NCI-H2227 treated with DMSO at 0.1 percent for 48 hours (cell line): Measurements from ENCODE around the gene SEC23A.
"Not testable (repeated sequence)": the region's sequence is repeated elsewhere in the genome, so short reads cannot be mapped to it uniquely, and the experiment has no call there.

Experiments used
- DNase-seq: peaks from one replicate; lab custom pipeline; 2025; lab: John Stamatoyannopoulos, UW

Gene SEC23A

DNA sequence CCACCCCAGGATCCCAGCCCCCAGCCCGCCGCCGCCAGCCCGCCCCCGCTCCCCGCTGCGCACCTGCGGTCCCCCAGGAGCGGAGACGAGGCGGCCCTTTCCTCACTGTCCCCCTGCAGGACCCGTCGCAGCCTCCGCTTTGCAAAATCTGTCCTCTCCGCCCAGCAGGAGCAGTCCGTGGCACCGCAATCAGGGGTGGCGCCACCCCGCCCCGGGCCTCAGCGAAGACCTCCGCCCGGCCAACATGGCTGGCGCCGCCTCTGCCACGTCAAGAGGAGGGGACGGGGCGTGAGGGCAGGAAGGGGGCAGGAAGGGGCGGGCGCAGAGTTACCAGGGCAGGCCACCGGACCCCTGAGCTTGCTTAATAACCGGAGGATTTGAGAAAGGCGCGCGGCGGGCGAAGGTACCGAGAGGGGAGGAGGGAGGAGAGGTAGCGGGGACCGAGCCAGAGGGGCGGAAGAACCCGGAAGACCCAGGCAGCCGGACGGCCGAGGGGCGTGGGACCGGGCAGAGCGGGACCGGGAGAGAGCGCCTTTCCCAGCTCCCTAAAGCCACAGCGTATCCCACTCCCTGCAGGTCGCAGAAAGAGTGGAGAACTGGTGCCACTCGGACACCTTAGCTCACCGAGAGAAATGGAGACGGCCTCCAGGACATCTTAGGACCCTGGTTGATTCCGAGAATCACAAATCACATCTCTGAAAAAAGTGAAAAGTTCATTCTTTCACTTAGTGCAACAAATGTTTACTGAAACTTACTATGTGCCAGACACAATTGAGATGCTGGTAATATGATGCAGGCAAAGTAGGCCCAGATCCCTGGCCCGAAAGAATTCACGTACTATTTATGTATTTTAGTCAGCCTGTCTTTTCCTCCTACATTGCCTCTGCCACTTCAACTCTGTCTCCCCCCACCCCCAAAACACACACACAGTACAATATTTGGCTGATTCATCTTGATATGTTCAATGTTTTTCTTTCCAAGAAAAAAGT, at the start of gene SEC23A:
TSS of gene SEC23A (minus strand) at position 267 of the 989 bp plus-strand sequence. CDS start 7,117 bp downstream, outside the sequence.
- DNase-seq = peak; percentile 57

DNA sequence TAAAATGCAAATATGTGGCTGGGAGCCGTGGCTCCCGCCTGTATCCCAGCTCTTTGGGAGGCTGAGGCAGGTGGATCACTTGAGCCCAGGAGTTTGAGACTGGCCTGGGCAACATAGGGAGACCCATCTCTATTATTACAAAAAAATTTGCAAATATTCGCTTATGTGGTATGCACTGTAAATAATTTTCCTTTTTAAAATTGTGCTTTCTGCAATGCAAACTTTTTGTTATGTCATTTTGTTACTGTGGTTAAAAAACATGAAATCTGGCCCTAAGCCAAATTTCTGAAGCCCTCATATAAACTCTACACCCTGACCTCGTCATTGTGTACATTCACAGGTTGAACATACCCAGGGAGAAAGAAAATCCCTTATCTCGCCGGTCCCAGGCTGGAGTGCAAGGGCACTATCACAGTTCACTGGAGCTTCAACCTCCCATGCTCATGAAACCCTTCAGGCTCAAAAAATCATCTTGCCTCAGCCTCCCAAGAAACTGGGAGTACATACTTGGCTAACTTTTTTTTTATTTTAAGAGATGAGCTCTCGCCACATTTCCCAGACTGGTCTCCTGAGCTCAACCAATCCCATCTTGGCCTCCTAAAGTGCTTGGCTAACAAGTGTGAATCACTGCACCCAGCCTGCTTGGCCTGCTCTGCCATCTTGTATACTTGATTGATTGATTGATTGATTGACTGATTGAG, 42.4 kb upstream of the SEC23A start:
- no peak for DNase-seq

DNA sequence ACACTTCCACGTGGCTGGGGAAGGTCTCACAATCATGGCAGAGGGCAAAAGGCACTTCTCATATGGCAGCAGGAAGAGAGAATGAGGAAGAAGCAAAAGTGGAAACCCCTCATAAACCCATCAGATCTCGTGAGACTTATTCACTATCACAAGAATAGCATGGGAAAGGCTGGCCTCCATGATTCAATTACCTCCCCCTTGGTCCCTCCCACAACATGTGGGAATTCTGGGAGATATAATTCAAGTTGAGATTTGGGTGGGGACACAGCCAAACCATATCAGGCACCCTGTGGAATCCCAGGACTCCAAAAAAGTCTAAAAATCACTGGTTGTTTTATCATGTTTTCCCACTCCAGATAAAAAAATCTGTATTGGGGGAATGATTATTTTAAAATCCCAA, 40.2 kb upstream of the SEC23A start:
- not testable (repeated sequence) for DNase-seq

DNA sequence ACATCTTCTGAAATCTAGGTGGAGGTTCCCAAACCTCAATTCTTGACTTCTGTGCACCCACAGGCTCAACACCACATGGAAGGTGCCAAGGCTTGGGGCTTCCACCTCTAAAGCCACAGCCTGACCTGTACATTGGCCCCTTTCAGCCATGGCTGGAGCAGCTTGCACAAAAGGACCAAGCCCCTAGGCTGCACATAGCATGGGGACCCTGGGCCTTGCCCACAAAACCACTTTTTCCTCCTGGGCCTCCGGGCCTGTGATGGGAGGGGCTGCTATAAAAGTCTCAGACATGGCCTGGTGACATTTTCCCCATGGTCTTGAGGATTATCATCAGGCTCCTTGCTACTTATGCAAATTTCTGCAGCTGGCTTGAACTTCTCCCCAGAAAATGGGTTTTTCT, 38.6 kb upstream of the SEC23A start:
- not testable (repeated sequence) for DNase-seq

DNA sequence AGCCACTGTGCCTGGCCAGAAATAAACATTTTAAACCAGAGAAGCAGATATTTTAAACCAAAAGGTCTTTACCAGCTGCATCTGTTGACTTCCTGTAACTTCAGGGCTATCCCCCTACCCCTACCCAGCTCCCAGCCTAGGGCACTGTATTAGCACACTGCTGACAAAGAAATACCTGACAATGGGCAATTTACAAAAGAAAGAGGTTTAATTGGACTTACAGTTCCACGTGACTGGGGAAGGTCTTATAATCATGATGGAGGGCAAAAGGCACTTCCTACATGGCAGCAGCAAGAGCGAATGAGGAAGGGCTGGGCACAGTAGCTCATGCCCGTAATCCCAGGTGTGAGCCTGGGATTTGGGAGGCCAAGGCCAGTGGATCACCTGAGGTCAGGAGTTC, 37.1 kb upstream of the SEC23A start:
- DNase-seq = no peak

DNA sequence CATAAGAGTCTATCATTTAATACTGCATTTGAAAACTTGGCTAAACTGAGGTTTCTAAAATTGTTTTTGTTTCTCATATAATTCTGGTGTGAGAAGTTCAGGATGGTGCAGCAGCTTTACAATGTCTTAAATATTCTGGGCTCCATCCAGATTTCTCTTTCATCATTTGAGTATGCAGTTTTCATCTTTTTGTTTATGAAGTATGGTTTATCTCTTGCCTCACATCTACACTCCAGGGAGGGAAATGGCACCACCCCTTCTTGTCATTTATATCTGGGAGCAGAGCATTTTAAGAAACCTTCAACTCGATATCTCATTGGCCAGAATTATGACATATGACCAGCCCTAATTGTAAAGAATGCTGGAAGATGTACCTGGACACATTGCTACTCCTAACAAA, 35.4 kb upstream of the SEC23A start:
- no peak for DNase-seq

DNA sequence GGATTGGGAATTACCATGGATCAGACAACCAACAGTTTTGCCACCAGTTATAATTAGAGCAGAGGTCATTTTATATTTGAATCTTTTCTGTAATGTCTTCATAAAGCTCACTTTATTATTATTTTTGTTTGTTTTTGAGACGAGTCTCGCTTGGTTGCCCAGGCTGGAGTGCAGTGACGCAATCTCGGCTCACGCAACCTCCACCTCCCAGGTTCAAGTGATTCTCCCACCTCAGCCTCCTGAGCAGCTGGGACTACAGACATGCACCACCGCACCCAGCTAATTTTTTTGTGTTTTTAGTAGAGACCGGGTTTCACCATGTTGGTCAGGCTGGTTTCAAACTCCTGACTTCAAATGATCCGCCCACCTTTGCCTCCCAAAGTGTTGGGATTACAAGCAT, 34.8 kb upstream of the SEC23A start:
- not testable (repeated sequence) for DNase-seq

DNA sequence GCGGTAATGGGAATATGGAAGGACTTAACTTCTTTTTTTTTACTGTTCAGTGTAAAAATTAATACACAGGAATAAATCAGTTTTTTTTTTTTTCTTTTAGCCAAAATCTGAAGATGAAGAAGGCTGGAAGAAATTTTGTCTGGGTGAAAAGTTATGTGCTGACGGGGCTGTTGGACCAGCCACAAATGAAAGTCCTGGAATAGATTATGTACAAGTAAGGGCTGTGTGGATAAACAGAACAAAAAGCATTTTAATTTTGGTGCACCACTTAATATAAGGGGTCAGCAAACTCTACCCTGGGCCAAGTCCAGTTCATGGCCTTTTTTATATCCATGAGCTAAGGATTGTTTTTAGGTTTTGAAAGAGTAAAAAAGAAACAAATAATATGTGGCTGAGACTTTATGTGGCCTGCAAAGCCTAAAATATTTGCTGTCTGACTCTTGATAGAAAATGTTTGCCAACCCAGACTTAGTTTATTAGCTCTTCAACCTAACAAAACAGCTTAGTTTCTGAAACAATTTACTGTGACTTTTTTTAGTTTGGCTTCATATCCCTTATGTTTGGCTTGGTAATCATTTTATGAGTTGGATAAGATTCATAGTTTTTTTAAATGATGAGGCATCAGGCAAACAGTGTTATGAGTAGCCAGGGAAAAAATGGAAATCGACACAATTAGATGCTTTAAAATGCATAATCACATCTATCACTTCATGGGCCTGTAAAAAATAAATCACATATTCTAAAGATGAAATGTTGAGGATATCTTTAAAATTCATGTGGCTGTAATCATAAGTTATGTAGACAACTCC, 19.5 kb upstream of the SEC23A start:
- DNase-seq = no peak

DNA sequence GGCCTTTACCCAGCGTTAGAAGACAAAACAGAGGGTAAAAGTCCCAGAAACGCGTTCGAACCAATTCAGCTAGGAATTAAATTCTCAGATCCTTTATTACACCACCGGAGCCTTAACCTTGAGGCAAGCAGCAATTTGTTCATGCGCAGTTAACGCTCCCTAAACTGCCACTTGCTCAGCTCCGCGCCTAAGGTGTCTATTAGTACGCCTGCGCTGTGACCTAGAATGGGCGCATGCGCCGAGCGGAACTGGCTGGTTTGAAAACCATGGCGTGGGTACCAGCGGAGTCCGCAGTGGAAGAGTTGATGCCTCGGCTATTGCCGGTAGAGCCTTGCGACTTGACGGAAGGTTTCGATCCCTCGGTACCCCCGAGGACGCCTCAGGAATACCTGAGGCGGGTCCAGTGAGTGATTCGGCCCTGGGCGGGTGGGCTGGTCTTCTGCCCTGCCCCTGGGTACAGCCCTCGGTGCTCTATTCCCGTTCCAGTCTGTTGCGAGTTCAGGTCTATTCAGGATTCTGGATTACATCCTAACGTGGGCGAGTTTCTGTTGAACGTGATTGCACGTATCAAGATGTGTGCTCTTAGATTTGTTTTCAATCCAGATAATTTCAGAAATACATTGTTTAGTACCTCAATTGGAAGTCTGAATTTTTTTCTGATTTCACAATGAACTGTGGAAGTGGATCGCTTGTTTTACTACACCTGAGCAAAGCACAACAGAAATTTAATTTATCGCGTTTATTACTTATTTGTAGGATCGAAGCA, 11.2 kb upstream of the SEC23A start, which contains the start of gene GEMIN2:
TSS of gene GEMIN2 (plus strand) at position 251 of the 766 bp plus-strand sequence. CDS start at position 267, 16 bp downstream.
- DNase-seq = peak; percentile 96

DNA sequence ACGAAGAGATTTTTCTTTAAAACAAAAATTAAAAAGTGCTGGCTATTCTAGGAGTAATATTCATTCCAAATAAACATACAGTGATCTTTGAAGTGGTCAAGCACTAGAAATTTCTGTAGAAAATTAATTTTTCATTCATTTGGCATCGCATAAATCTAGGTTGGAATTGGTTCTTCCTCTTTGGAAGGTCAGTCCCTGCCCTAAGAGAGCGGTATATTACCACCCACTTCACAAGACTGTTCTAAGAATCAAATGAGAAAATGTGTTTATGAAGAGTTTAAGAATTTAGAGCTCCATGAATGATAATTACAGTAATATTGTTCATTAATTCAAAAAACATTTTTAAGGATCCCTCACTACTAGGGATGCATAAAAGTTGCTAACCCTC, 10.6 kb upstream of the SEC23A start:
- no peak for DNase-seq

DNA sequence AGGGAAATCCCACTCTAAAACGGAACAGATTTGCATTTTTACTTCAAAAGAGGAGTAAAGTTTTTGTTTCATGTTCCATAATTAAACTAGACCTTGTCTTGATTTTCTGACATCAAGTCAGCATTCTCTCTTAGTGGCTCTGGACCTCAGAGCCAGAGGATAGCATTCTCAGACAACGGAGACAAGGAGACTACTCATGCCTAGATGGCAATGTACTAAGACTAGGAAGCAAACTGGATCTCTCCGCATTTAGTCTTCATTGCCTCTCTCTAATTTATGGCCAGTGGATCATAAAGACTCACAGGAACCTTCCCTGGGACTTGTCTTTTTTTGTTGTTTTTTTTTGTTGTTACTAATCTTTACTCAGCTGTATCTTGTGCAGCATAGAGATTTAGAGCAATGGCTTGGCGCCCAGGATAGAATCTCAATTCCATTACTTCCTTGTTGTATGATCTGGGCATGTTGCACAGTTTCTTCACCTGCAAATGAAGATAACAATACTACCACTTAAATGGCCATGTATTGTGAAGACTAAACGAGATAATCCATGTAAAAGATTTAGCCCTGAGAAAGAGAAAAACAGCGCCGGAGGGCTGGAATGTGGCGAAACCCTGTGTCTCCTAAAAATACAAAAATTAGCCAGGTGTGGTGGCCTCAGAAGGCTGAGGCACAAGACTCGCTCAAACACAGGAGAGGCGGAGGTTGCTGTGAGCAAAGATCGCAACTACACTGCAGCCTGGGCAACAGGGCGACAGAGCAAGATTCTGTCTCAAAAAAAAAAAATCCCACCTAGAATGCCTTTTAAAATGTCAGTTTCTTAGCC, 7.1 kb upstream of the SEC23A start:
- peak; percentile 58 for DNase-seq

DNA sequence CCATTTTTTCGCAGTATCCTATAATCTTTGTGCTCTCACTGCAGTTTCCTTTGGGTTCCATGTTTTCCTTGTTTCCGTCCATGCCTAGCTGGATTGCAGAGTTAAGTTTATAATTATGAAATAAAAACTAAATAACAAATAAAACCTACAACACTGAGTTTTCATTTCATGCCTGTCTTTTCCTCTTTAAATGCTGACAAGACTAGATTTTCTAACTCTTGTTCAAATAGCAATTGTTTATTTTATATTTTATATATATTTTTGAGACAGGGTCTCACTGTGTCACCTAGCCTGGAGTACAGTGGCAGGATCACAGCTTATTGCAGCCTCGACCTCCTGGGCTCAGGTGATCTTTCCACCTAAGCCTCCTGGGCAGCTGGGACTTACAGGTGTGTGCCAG, 5.8 kb upstream of the SEC23A start:
- DNase-seq = no peak

DNA sequence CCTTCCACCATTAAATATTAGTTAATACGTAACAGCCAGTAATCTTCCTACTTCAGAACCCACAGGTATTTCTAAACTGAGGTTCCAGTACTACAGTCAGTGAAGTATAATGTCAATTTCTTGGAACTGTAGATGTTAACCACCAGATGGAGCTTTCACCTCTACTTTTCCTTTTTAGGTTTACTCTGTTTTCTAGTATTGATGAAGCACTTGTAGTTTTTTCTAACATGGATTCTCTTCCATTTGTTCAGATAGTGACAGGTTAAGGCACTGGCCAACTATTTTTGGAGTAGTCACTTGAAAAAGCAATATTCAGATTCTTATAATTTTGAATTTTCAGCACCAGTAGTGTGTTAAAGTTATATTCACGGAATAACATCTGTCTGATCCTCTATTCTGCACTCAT, 4.6 kb upstream of the SEC23A start:
- DNase-seq = peak; percentile 4

DNA sequence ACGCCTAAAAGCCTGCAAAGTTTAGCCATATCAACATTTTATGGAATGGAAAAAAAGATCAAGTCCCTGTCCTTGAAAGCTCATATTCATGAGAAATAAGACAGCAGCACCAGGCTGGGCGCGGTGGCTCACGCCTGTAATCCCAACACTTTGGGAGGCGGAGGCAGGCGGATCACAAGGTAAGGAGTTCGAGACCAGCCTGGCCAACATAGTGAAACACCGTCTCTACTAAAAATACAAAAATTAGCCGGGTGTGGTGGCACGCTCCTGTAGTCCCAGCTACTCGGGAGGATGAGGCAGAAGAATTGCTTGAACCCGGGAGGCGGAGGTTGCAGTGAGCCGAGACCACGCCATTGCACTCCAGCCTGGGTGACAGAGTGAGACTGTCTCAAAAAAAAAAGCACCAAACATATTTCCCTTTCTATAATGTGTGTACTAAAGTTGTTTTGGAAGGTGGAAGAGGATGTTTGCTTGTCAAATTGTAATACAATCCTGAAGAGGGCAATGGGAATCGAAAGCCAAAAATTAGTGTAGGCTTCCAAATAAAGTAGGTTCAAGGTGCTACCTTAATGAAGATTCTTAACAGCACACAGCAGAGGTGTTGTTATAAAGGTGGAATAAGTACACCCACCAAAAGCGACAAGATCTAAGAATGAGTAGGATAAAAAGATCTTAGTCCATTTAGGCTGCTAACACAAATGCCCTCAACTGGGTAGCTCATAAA, 1.2 kb upstream of the SEC23A start:
- DNase-seq = not testable (repeated sequence)

DNA sequence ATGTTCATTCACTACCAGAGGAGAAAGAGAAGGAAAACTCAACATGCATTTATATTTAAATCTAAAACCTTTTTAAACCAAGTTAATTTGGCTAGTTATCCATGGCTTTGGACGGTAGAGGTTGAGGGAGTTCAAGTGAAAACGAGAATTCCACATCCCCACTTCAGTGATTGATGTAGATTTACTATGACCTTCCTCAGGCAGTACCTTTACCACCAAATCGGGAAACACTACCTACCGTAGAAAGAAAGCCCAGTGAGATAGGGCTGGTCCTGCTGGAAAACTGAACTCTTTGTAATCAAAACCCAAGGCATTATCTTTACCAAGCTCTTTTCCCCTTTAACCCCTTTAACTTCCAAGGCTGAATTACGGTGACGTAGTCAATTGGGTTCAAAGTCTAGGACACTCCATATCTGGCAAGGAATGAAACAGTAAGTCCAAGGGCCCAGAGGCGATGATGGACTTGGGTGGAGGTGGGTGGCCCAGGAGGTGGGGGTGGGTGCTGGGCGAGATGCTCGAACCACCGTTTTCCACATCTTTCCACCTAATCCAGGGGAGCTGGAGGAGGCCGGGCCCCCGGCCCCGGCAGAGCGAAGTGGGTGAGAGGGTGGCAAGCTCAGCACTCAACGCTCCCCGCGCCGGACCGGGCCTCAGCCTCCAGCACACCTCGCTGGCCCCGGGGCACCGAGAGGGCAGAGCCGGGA, 618 bp downstream of the SEC23A start:
- no peak for DNase-seq

DNA sequence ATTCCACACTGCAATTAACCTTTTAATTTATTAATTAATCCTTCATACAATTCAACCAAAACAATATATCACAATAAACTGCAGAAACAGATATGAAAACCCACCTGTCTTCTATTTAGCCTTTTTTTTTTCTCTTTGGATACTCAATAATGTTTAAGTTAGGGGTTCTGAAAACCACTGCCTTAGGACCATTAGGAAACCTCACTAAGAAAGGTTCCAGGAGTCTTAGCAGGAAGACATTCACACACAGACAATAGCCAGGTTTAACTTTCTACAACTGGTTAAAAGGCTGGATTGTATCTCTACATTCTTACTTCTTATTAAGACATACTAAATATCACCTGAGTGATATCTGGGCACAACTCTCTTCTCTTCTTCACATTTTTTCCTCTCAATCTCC, 3.3 kb downstream of the SEC23A start:
- no peak for DNase-seq

DNA sequence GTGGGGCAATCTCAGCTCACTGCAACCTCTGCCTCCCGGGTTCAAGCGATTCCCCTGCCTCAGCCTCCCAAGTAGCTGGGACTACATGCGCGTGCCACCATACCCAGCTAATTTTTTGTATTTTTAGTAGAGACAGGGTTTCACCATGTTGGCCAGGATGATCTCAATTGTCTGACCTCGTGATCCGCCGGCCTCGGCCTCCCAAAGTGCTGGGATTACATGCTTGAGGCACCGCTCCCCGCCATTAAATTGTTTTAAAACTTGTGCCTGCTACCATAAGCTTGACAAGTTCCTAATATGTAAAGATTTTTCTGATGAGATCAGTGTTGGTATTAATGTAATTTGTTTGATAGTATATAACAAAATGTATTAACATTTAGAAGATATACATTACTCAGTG, 3.8 kb downstream of the SEC23A start:
- not testable (repeated sequence) for DNase-seq

DNA sequence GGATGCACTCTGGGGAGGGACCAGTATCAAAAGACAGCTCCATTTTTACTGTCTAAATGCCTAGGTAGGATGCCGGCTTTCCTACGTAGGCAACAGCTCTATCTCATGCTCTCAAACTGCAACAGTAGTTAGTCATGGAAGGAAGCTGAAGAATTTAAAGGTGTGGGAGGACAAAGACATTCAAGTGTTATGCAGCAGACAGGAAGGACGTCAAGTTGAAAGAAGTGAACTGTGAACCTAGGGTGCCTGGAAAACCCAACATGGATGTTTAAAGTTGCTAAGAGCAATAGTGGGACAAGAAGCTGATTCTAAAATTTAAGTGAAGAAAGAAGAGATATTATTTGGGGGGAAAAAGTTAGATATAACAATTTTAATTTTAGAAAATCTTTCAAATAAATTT, 5.9 kb downstream of the SEC23A start:
- no peak for DNase-seq

DNA sequence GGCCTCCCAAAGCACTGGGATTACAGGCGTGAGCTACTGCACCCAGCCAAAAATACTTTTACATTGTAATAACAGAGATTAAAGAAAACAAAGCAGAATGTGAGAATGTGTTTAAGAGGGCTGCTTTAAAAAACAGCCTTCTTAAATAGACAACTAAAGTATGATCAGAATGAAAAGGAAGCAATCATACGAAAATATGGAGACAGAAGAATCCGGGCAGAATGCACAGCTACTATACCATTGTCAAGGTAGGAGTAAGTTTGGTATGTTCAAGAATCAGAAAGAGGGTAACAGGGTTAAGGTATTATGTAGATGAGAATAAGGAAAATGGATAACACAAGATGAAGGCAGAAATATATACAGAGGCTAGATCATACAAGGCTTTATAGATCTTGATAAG, 8.5 kb downstream of the SEC23A start:
- DNase-seq = no peak
